NOMO-1 treated with DMSO at 0.1 percent for 48 hours (cell line): ENCODE results near the gene CHD2.
A peak's percentile ranks its signal among the peaks of the same experiment; 100 is the strongest.

ENCODE experiments used
- DNase-seq: peaks from one replicate; lab custom pipeline; 2025; ENCODE audit not compliant: unreplicated experiment; lab: John Stamatoyannopoulos, UW

The CHD2 gene

GRCh38 chr15:92954578-92954977 is 54.5 kb downstream of the CHD2 start:
- DNase-seq = no peak

GRCh38 chr15:92955706-92956105 is 55.6 kb downstream of the CHD2 start:
- DNase-seq = no peak

- no peak for DNase-seq
Observed at GRCh38 chr15:92958105-92958504, 58.0 kb downstream of the CHD2 start.

- DNase-seq = no peak
Observed at GRCh38 chr15:92959219-92959618, 59.1 kb downstream of the CHD2 start.

- no peak for DNase-seq
Observed at GRCh38 chr15:92960996-92961681, 61.0 kb downstream of the CHD2 start.

GRCh38 chr15:92962914-92963313 is 62.8 kb downstream of the CHD2 start:
- DNase-seq = no peak

GRCh38 chr15:92963794-92964193 is 63.7 kb downstream of the CHD2 start:
- DNase-seq = no peak

- peak; percentile 24 for DNase-seq
Observed at GRCh38 chr15:92968926-92969651, 69.0 kb downstream of the CHD2 start.

GRCh38 chr15:92970656-92971055 is 70.5 kb downstream of the CHD2 start:
- no peak for DNase-seq

GRCh38 chr15:92971081-92971480 is 71.0 kb downstream of the CHD2 start:
- DNase-seq = no peak

- peak; percentile 25 for DNase-seq
Observed at GRCh38 chr15:92971713-92972112, 71.6 kb downstream of the CHD2 start.

- DNase-seq = no peak
Observed at GRCh38 chr15:92974183-92974915, 74.2 kb downstream of the CHD2 start.

- no peak for DNase-seq
Observed at GRCh38 chr15:92979011-92979701, 79.0 kb downstream of the CHD2 start.

GRCh38 chr15:92981333-92981732 is 81.2 kb downstream of the CHD2 start:
- no peak for DNase-seq

- DNase-seq = no peak
Observed at GRCh38 chr15:92984161-92984560, 84.0 kb downstream of the CHD2 start.

GRCh38 chr15:92989470-92989869 is 89.3 kb downstream of the CHD2 start:
- peak; percentile 37 for DNase-seq

- DNase-seq = no peak
Observed at GRCh38 chr15:92990031-92990430, 89.9 kb downstream of the CHD2 start.

GRCh38 chr15:92992720-92993119 is 92.6 kb downstream of the CHD2 start:
- DNase-seq = no peak

GRCh38 chr15:92997821-92998220 is 97.7 kb downstream of the CHD2 start:
- DNase-seq = no peak

GRCh38 chr15:93001156-93001555 is 101.0 kb downstream of the CHD2 start:
- DNase-seq = no peak

- DNase-seq = no peak
Observed at GRCh38 chr15:93001881-93002280, 101.8 kb downstream of the CHD2 start.
